Measurements from ENCODE around the gene ATP2B1. TPM values are rescaled to one million over a fixed set of nuclear protein-coding genes. Genes with fewer than 3 reads are reported as not detected.

ATP2B1 gene
- total and polyA plus RNA-seq, 4 donors: 8.5 to 120 (median 24.5) TPM

GRCh38 chr12:89703768-89704167 is 4.9 kb downstream of the ATP2B1 start:
- no peak overlapping the region for H3K27ac ChIP-seq (ENCODE audit: low read depth in 1 of 2, low read length in 1 of 2)
- TF ChIP-seq CTCF (IDR thresholded peaks at IDR 0.05; ENCODE audit: control extremely low read depth, extremely low read depth): no peak
- H3K9me3 ChIP-seq (ENCODE audit: control insufficient read depth in 4 of 4, insufficient read depth in 3 of 4, low read length in 3 of 4): no peaks in the 10 kb centered on the region
- no peak overlapping the region for H3K4me3 ChIP-seq
- H3K9ac ChIP-seq (ENCODE audit: insufficient read depth in 1 of 2, low read length in 2 of 2): no peak overlapping the region
- DNase-seq: no peak
- no peak for ATAC-seq (ENCODE audit: insufficient read depth, low FRiP score)
- WGBS, 2 donors: 84 to 86% methylated on average over 1 of the region's 1 CpG
- H3K4me1 ChIP-seq (ENCODE audit: control insufficient read depth in 5 of 5, insufficient read depth in 5 of 5, low read length in 5 of 5): peaks cover 0 to 22% (median 2%) of the 10 kb centered on the region in 5 donors
- no peaks in the 10 kb centered on the region for H3K27me3 ChIP-seq (ENCODE audit: control insufficient read depth in 3 of 3, insufficient read depth in 3 of 3, low read length in 2 of 3)
- H3K36me3 ChIP-seq (ENCODE audit: control insufficient read depth in 4 of 4, insufficient read depth in 4 of 4, low read length in 4 of 4): no peaks in the 10 kb centered on the region

GRCh38 chr12:89702503-89702902 is 6.1 kb downstream of the ATP2B1 start:
- H3K9ac ChIP-seq (ENCODE audit: insufficient read depth in 1 of 2, low read length in 2 of 2): no peak overlapping the region
- WGBS, 2 donors: 92 to 97% methylated on average over 1 of the region's 1 CpG
- no peaks in the 10 kb centered on the region for H3K36me3 ChIP-seq (ENCODE audit: control insufficient read depth in 4 of 4, insufficient read depth in 4 of 4, low read length in 4 of 4)
- no peak overlapping the region for H3K27ac ChIP-seq (ENCODE audit: low read depth in 1 of 2, low read length in 1 of 2)
- no peak for ATAC-seq (ENCODE audit: insufficient read depth, low FRiP score)
- no peaks in the 10 kb centered on the region for H3K9me3 ChIP-seq (ENCODE audit: control insufficient read depth in 4 of 4, insufficient read depth in 3 of 4, low read length in 3 of 4)
- peaks cover 0 to 22% (median 2%) of the 10 kb centered on the region in 5 donors for H3K4me1 ChIP-seq (ENCODE audit: control insufficient read depth in 5 of 5, insufficient read depth in 5 of 5, low read length in 5 of 5)
- TF ChIP-seq CTCF (IDR thresholded peaks at IDR 0.05; ENCODE audit: control extremely low read depth, extremely low read depth): no peak
- no peak for DNase-seq
- no peaks in the 10 kb centered on the region for H3K27me3 ChIP-seq (ENCODE audit: control insufficient read depth in 3 of 3, insufficient read depth in 3 of 3, low read length in 2 of 3)
- no peak overlapping the region for H3K4me3 ChIP-seq

- 96 to 97% methylated on average over 3 of the region's 3 CpGs for WGBS, 2 donors
- no peak for TF ChIP-seq CTCF (IDR thresholded peaks at IDR 0.05; ENCODE audit: control extremely low read depth, extremely low read depth)
- H3K36me3 ChIP-seq (ENCODE audit: control insufficient read depth in 4 of 4, insufficient read depth in 4 of 4, low read length in 4 of 4): no peaks in the 10 kb centered on the region
- peaks cover 0 to 15% (median 0%) of the 10 kb centered on the region in 5 donors for H3K4me1 ChIP-seq (ENCODE audit: control insufficient read depth in 5 of 5, insufficient read depth in 5 of 5, low read length in 5 of 5)
- no peak overlapping the region for H3K9ac ChIP-seq (ENCODE audit: insufficient read depth in 1 of 2, low read length in 2 of 2)
- no peak overlapping the region for H3K4me3 ChIP-seq
- no peaks in the 10 kb centered on the region for H3K27me3 ChIP-seq (ENCODE audit: control insufficient read depth in 3 of 3, insufficient read depth in 3 of 3, low read length in 2 of 3)
- ATAC-seq (ENCODE audit: insufficient read depth, low FRiP score) (no peak), DNase-seq (no peak)
- H3K27ac ChIP-seq (ENCODE audit: low read depth in 1 of 2, low read length in 1 of 2): no peak overlapping the region
- no peaks in the 10 kb centered on the region for H3K9me3 ChIP-seq (ENCODE audit: control insufficient read depth in 4 of 4, insufficient read depth in 3 of 4, low read length in 3 of 4)
These were observed 6.9 kb downstream of the ATP2B1 start for GRCh38 chr12:89701606-89702206.

Measured in lung (tissue), 12 donors.